A549 (cell line): ENCODE measurements around the gene FKBP1A.

Source experiments
- CEBPB ChIP-seq, 2 experiments: fragments of >200 bp in 1 of 2; sonication (Bioruptor Twin) in 1 of 2; formaldehyde crosslinking in 1 of 2; IDR thresholded peaks; 2 replicates each; pipeline ENCODE4 v1.6.1; 2012 to 2016
- CHD4 ChIP-seq: fragments of 200-600 bp; sonication (generic); IDR thresholded peaks from 2 replicates; pipeline ENCODE4 v1.6.1; 2016; ENCODE audit warnings: antibody characterized with exemption, mild to moderate bottlenecking, borderline replicate concordance
- CTCF ChIP-seq: fragments of >200 bp; sonication (Bioruptor Twin); formaldehyde crosslinking; IDR thresholded peaks from 3 replicates; pipeline ENCODE4 v1.5.1; 2016
- ELK1 ChIP-seq: fragments of 150-350 bp; IDR thresholded peaks from 2 replicates; pipeline ENCODE4 v1.6.1; 2014; ENCODE audit warnings: low read depth, mild to moderate bottlenecking, low read length
- HOXA7 ChIP-seq: fragments of 250-450 bp; sonication (Bioruptor Pico); IDR thresholded peaks from 2 replicates; pipeline ENCODE4 v1.5.0; 2020; ENCODE audit warnings: mild to moderate bottlenecking, moderate library complexity
- MYC ChIP-seq: IDR thresholded peaks from 2 replicates; pipeline ENCODE4 v1.6.1; 2012; ENCODE audit warnings: mild to moderate bottlenecking, inconsistent platforms, low read length, improper control_type of control experiment, borderline replicate concordance
- NFE2L2 ChIP-seq: fragments of 150-350 bp; conservative IDR thresholded peaks from 2 replicates; pipeline ENCODE4 v1.6.1; 2014; ENCODE audit warnings: low read length
- POLR2A ChIP-seq: IDR thresholded peaks from 2 replicates; pipeline ENCODE4 v1.6.1; 2012; ENCODE audit warnings: mild to moderate bottlenecking, low read length
- REST ChIP-seq: fragments of 200-600 bp; sonication (generic); IDR thresholded peaks from 2 replicates; pipeline ENCODE4 v1.6.1; 2016; ENCODE audit warnings: antibody characterized with exemption, mild to moderate bottlenecking, moderate library complexity

- no peak for TF ChIP-seq CTCF
- TF ChIP-seq CHD4 = no peak
- no peak for TF ChIP-seq POLR2A
- TF ChIP-seq MYC = no peak
- no peak for TF ChIP-seq ELK1
- no peak for TF ChIP-seq NFE2L2
- TF ChIP-seq HOXA7 = no peak
- no peak for TF ChIP-seq CEBPB (IDR thresholded peaks at IDR 0.05)
- TF ChIP-seq REST = no peak
Observed at GRCh38 chr20:1319462-1319861, 73.4 kb downstream of the FKBP1A start.
